Upper lobe of left lung (tissue), 4 donors: Measurements from ENCODE around the gene FAM53A.

ENCODE experiments used
- CTCF ChIP-seq, 6 experiments: fragments of 450-650 bp in 4 of 6; fragments of 200-600 bp in 2 of 6; sonication (generic) in 2 of 6; IDR thresholded peaks; one replicate each; pipeline ENCODE4 v1.5.1; 2016 to 2019; ENCODE audit warnings: antibody characterized with exemption in 6 of 6
- EP300 ChIP-seq, 4 donors: sonication (generic); formaldehyde crosslinking; IDR thresholded peaks; one replicate each; pipeline ENCODE4 v1.5.1; 2017; ENCODE audit warnings: antibody characterized with exemption in 4 of 4, control low read depth in 2 of 4
- POLR2A ChIP-seq, 4 donors: fragments of 450-650 bp; IDR thresholded peaks; one replicate each; pipeline ENCODE4 v1.5.1; 2016 to 2017; ENCODE audit warnings: antibody characterized with exemption in 4 of 4, mild to moderate bottlenecking in 2 of 4
- POLR2AphosphoS5 ChIP-seq, 2 donors: sonication (generic); formaldehyde crosslinking; IDR thresholded peaks; one replicate each; pipeline ENCODE4 v1.5.1; 2017; ENCODE audit warnings: antibody characterized with exemption in 2 of 2

- TF ChIP-seq CTCF (IDR thresholded peaks at IDR 0.05) (no peak), POLR2AphosphoS5 (IDR thresholded peaks at IDR 0.05) (no peak), EP300 (IDR thresholded peaks at IDR 0.05) (no peak), POLR2A (IDR thresholded peaks at IDR 0.05) (no peak)
Measured at GRCh38 chr4:1721666-1722550, 37.8 kb upstream of the FAM53A start.
